GM21576 (cell line): Measurements from ENCODE around the gene RHBG.
"Not testable (repeated sequence)": the region's sequence is repeated elsewhere in the genome, so short reads cannot be mapped to it uniquely, and the experiment has no call there.

ENCODE experiments used
- ATAC-seq: cut with Tn5 transposase; IDR thresholded peaks from one replicate; pipeline ENCODE4 v1.9.1; 2021; ENCODE audit warnings: mild to moderate bottlenecking, moderate library complexity; ENCODE audit not compliant: unreplicated experiment

Gene RHBG, protein sequence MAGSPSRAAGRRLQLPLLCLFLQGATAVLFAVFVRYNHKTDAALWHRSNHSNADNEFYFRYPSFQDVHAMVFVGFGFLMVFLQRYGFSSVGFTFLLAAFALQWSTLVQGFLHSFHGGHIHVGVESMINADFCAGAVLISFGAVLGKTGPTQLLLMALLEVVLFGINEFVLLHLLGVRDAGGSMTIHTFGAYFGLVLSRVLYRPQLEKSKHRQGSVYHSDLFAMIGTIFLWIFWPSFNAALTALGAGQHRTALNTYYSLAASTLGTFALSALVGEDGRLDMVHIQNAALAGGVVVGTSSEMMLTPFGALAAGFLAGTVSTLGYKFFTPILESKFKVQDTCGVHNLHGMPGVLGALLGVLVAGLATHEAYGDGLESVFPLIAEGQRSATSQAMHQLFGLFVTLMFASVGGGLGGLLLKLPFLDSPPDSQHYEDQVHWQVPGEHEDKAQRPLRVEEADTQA

DNA sequence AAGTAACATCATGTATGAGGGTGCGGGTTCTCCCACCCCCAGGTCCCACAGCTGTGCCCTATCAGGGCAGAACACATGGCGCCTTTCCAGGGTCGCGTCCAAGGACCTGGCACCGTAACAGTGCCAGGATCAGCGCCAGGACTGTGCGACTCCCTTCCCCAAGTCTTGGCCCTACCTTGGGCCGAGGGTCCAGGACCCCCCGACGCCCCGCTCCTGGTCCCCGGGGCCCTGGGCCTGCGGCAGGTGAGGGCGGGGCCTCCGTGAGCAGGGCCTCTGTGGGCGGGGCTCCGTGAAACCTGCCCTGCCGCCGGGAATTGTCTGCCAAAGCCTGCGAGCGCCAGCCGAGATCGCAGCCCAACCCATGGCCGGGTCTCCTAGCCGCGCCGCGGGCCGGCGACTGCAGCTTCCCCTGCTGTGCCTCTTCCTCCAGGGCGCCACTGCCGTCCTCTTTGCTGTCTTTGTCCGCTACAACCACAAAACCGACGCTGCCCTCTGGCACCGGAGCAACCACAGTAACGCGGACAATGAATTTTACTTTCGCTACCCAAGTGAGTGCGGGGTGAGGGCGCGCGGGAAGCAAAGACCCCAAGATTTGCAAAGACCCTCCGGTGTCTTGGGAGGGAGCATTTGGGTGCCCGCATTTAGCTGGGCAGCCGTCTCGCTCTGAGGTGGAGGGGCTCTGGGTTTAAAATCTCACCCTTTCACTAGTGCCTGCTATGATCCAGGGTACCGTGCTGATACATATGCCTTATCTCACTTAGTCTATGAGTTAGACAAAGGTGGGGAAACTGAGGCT is at the start of gene RHBG:
Gene RHBG, plus strand, starts transcription at position 323 of the 796 bp plus-strand sequence. Its CDS starts 39 bp downstream, at position 362.
- no peak for ATAC-seq

- no peak for ATAC-seq
Observed at GRCh38 chr1:156319664-156320063, 49.3 kb upstream of the RHBG start.

DNA sequence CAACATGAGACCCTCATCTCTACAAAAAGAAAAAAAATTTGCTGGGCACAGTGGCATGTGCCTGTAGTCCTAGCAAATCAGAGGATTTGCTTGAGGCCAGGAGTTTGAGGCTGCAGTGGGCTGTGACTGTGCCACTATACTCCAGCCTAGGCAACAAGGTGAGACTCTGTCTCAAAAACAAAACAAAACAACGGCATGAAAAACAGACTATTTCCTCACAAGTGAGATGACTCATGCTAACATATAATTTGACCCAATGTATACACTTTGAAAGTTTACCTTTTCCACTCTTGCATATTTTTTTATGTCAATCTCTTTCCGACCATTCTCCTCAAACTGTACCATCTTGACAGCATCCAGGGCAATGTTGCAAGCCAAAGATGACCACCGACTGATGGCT is 48.5 kb upstream of the RHBG start:
- ATAC-seq: no peak

DNA sequence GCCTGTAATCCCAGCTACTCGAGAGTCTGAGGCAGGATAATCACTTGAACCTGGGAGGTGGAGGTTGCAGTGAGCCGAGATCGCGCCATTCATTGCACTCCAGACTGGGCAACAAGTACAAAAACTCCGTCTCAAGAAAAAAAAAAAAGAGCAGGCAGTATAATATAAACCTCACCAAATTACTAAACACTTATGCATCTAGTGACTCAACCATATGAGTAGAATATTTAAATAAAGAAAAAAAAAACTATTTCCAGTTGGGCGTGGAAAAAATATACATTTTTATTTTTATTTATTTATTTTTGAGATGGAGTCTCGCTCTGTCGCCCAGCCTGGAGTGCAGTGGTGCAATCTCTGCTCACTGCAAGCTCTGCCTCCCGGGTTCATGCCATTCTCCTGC is 45.8 kb upstream of the RHBG start:
- ATAC-seq: not testable (repeated sequence)

- no peak for ATAC-seq
Observed at GRCh38 chr1:156336242-156336641, 32.8 kb upstream of the RHBG start.

GRCh38 chr1:156337052-156337887 is 31.7 kb upstream of the RHBG start:
- ATAC-seq: no peak

- no peak for ATAC-seq
Observed at GRCh38 chr1:156337888-156338179, 31.2 kb upstream of the RHBG start.

DNA sequence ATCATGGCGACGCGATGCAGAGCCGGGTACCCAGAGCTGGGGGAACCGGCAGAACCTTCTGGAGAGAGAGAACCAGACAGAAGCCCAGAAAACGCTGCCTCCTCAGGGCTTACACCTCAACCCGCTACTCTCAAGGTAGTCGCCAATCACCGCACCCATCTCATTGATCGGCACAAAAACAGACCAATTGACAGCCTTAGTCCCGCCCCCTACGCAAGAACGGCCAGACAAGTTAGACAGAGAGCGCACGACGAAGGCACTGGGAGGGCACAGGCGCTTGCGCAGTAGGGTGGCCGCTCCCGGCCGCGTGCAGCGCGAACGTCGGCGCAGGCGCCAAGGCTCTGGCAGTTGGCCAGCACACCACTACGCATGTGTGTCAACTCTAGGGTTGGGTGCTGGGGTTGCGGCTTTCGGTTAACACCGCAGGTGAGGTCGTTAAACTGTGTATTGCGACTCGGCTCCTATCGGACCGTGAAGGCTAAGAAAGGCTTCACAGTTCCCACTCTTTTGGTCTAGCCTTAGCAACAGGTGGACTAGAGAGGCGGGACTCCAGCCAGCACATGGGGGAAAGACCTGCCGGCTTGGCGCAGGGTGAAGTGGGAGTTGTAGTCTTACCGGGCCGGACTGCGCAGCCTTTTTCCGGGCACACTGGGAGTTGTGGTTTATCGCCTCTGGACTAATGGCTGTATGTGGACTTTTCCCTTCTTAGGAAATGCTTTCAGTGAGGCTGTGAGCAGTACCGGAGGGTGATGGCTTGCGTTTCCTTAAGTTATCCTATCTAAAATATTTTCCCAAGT is 30.6 kb upstream of the RHBG start, which contains the start of the genes CCT3 and TSACC:
Gene CCT3, minus strand, starts transcription at position 113 of the 797 bp plus-strand sequence. Its CDS starts 108 bp downstream, at position 5.
Gene TSACC, plus strand, starts transcription at position 347 of the 797 bp plus-strand sequence. CDS start 1,232 bp downstream, outside the sequence.
- peak; percentile 88 for ATAC-seq

GRCh38 chr1:156342166-156342955 is 26.6 kb upstream of the RHBG start:
- ATAC-seq: no peak

DNA sequence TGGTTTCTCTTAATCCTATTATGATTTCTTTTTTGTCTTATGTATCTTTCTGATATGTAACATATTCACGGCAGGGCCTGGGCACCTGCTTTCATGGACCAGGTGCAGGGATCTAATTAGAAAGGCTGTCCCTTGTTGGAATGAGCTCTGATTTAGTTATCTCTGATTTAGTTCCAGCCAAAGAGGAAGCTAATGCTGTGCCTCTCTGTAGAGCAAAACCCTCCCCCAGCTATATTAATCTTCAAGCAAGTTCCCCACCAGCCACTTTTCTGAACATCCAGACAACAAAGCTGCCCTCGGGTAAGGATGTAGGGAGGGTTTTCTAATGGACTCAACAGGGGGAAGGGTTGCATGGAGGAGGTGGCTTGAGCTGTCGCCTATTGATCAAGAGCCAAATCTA is 24.6 kb upstream of the RHBG start:
- ATAC-seq: no peak

DNA sequence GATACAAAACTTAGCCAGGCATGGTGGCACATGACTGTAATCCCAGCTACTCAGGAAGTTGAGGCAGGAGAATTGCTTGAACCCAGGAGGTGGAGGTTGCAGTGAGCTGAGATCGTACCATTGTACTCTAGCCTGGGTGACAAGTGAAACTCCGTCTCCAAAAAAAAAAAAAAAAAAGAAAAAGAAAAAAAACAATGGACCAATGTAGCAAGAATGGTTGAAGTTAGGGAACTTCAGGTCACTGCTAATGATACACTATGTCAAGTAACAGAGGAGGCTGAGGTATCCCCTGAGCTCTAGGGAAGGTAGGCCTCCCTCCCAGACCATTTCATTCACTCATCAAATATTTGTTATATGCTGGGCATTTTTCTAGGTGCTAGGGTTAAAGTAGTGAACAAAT is 23.0 kb upstream of the RHBG start:
- ATAC-seq: not testable (repeated sequence)

DNA sequence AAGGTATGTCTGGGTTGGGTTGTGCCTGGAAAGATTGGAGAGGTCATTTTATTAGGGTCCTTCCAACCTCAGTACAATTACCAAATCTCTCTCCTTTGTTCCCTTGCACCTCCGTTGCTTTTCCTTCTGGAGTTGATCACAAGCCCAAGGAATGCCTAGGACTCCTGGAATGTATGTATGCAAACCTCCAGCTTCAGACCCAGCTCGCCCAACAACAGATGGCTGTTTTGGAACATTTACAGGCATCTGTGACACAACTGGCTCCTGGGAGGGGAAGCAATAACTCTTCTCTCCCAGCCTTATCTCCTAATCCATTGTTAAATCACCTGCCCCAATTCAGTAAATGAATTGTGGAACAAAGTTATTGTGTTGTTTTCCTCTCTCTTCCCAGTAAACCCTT is 22.4 kb upstream of the RHBG start:
- no peak for ATAC-seq

DNA sequence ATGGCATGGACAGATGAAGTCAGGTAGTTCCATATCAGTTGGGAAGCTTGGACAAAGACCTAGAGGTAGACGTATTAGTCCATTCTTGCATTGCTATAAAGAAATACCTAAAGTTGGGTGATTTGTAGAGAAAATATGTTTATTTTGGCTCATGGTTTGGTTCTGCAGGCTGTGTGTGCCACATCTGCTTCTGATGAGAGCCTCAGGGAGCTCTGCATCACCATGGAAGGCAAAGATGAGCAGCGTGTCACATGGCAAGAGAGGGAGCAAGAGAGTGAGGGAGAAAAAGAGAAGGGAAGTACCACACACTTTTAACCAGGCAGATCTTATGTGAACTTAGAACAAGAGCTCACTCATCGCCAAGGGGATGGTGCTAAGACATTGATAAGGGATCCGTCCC is 21.7 kb upstream of the RHBG start:
- ATAC-seq: no peak

DNA sequence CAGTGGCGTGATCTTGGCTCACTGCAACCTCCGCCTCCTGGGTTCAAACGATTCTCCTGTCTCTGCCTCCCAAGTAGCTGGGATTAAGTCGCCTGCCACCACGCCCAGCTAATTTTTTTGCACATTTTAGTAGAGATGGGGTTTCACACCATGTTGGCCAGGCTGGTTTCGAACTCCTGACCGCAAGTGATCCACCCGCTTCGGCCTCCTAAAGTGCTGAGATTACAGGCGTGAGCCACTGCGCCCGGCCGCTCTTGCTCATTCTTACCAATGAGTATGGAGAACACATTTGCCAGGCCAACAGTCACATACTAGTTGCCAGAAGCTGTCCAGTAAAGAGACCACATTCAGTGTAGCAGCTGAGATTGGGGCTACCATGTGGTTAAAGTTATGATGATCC is 16.5 kb upstream of the RHBG start:
- not testable (repeated sequence) for ATAC-seq

GRCh38 chr1:156356262-156356874 is 12.6 kb upstream of the RHBG start:
- no peak for ATAC-seq

- no peak for ATAC-seq
Observed at GRCh38 chr1:156356875-156357534, 12.0 kb upstream of the RHBG start.

GRCh38 chr1:156357977-156358376 is 11.0 kb upstream of the RHBG start:
- no peak for ATAC-seq

DNA sequence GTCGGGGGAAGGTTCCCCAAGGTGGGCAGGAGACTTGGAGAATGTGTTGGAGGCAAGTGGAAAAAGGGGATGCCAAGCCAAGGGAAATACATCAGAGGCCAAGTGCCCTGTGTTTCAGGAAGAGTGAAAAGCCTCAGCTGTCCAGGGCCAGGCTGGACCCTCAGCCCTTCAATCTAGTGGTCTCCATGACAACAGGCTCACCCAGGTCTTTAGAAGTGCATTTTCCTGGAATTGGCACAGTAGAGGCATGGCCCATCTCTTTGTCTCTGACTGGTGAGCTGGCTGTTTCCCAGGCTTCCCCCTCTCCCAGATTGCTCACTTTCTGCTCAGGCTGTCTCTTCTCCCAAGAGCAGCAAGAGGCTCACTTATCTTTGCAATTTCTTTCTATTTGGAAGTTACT is 10.4 kb upstream of the RHBG start:
- ATAC-seq: no peak
